Prostate gland (tissue), 2 donors: ENCODE measurements around the gene GATD1.

Experiments
- CTCF ChIP-seq, 4 experiments: fragments of 200-600 bp in 2 of 4; fragments of 450-650 bp in 2 of 4; sonication (generic) in 2 of 4; IDR thresholded peaks; 1 replicate in 3 of 4; 2 replicates in 1 of 4; pipeline ENCODE4 v1.5.1; 2016 to 2019; ENCODE audit warnings: antibody characterized with exemption in 4 of 4, mild to moderate bottlenecking in 2 of 4, moderate library complexity in 2 of 4
- POLR2A ChIP-seq: fragments of 450-650 bp; IDR thresholded peaks from one replicate; pipeline ENCODE4 v1.6.1; 2016; ENCODE audit warnings: antibody characterized with exemption, mild to moderate bottlenecking

DNA sequence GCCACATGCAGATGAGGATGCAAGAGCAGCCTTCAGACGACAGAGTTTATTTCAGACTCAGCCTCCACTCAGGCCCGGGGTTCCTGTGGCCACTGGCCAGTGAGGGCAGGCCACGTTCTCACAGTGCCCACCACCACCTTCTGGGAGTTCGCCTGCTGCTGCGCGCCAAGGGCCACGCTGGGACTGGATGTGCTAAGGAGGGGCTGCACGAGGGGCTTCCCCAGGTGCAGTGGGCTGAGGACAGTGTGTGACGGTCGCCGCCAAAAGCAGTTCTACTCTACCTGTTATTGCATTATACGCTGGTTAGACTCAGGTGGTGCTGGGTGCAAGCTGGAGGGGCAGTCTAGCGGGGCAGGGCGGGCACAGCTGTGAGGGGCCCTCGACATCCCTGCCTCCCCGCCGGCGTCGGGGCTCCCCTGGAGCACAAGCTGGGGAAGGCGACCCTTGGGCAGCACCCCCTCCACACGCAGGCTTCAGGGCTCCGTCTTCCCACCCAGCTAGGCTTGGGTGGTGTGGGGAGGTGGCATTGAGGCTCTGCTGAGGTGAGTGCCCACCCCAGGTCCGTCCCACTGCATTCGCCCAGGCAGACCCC is 9.9 kb upstream of the GATD1 start:
- TF ChIP-seq POLR2A (no peak), CTCF (IDR thresholded peaks at IDR 0.05) (no peak)
